GM21360 (cell line): ENCODE measurements around the gene RNF4.
A peak's percentile ranks its signal among the peaks of the same experiment; 100 is the strongest.
"Not testable (repeated sequence)": the region's sequence is repeated elsewhere in the genome, so short reads cannot be mapped to it uniquely, and the experiment has no call there.

ENCODE experiments used
- ATAC-seq: cut with Tn5 transposase; IDR thresholded peaks from one replicate; pipeline ENCODE4 v1.9.1; 2021; ENCODE audit warnings: mild to moderate bottlenecking, moderate library complexity; ENCODE audit not compliant: unreplicated experiment

RNF4 gene

GRCh38 chr4:2516635-2517034 is 47.7 kb downstream of the RNF4 start:
- ATAC-seq = no peak

GRCh38 chr4:2526559-2526958 is 57.7 kb downstream of the RNF4 start:
- no peak for ATAC-seq

DNA sequence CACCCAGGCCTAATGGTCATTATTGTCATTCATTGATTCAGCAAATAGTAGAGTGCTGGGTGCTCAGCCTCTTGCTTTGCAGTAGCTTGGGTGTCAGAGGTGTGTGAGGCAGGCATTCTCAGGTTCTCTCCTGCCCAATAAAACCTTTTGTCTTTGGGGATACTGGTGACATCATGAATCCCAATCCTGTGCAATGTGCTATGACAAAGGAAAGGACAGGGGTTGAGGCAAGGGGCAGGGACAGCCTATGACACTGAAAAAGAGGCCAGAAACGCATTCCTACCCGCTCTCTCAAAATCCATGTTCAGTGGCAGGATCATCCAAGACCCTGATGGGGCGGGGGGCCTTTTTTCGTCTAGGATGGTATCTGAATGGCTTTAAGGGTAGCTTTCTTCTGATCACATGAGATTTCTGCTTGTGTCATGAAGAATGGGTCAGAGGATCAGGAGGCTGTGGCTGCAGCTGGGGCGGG is 66.0 kb downstream of the RNF4 start:
- ATAC-seq = no peak

GRCh38 chr4:2535376-2536192 is 66.7 kb downstream of the RNF4 start:
- ATAC-seq = peak; percentile 5

- peak; percentile 83 for ATAC-seq
Observed at GRCh38 chr4:2536193-2537010, 67.5 kb downstream of the RNF4 start, which contains the start of gene FAM193A. TSS of gene FAM193A (plus strand) at chr4:2536647. CDS start at chr4:2536916, 269 bp downstream.

DNA sequence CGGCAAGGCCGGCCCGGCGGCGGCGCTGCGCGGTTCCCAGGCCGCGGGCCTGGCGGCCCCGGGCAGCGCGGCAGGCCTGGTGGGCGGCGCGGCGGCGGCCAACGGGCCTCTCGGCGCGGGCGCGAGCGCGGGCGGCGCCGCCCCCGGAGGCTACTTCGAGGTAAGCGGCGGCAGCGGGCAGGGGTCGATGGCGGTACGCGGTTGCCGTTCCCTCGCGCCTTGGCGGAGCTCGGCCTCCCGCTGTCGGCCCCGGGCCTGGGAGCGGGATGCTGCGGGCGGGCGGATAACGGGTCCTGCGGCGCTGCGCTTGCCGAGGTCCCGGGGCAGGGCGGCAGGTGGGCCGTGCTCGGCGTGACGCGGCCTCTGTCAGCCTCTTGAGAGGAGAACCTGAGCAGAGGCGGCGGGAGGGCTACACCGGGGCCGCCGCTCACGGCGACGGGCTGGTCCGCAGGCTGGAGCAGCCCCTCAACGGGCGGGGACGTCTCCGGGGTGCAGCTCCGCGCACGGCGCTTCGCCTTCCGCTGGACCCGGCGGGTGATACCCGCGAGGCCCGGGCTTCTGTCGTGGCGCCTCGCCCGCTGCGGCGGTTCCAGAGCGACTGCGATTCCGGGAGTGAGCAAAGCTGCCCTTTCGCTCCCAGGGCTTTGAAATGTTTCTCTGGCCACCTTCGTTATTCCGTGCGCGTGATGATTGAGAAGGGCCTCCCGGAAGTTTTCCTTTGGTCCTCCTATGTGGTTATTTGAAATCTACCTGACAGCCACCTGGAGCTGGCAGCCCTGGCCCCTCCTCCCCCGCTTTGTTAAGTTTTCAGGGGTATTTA is 68.3 kb downstream of the RNF4 start:
- ATAC-seq = no peak

DNA sequence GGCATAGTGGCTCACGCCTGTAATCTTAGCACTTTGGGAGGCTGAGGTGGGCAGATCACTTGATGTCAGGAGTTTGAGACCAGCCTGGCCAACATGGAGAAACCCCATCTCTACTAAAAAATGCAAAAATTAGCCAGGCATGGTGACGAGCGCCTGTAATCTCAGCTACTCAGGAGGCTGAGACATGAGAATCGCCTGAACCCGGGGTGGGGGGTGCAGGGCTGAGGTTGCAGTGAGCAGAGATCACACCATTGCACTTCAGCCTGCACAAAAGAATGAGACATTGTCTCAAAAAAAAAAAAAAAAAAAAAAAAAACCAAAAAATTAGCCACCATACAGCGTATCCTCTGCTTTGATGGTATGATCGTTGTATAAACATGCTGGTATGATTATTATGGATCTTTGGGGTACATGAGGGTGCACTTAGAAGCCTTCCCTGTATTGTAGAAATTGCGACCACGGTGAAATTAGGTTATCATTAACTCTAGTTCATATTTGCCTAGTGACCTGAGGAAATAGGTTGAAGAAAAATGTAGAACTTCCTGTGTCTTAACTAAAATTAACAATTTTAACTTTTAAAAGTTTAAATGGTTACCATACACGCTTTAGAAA is 74.8 kb downstream of the RNF4 start:
- ATAC-seq = not testable (repeated sequence)

DNA sequence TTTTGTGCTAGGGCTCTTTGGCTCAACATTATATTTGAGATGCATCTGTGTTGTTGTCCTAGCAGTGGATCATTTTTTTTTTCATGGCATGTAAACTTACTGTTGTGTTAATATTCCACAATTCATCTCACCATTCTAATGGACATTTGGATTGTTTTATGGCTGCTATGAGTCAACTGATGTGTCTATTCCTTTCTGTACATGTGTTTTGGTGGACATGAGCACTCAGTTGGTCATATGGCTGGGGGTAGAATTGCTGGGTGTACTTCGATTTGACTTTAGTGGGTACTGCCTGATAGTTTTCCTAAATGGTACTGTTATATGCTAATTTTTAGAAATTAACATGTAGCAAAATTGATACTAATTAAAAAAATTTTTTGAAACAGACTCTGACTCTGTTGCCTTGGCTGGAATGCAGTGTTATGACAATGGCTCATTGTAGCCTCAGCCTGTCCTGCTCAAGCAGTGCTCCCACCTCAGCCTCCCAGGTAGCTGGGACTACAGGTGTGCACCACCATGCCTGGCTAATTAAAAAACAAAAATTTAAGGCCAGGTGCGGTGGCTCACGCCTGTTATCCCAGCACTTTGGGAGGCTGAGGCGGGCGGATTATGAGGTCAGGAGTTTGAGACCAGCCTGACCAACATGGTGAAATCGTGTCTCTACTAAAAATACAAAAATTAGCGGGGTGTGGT is 76.6 kb downstream of the RNF4 start:
- ATAC-seq = no peak

- no peak for ATAC-seq
Observed at GRCh38 chr4:2546286-2546823, 77.4 kb downstream of the RNF4 start.

DNA sequence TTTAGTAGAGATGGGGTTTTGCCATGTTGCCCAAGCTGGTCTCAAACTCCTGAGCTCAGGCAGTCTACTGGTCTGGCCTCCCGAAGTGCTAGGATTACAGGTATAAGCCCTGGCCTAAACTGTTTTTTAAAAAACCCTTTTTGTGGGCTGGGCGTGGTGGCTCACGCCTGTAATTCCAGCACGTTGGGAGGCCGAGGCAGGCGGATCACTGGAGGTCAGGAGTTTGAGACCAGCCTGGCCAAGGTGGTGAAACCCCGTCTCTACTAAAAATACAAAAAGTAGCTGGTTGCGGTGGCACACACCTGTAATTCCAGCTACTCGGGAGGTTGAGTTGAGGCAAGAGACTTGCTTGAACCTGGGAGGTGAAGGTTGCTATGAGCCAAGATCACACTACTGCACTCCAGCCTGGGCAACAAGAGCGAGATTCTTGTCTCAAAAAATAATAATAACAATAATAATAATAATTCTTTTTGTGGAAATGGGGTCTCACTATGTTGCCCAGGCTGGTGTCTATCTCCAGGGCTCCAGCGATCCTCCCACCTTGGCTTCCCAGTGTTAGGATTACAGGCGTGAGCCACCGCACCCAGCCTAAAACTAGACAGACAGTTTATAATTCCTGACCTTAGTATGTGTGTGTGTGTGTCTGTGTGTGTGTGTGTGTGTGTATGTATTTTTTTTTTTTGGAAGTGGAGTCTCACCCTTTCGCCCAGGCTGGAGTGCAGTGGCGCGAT is 78.2 kb downstream of the RNF4 start:
- not testable (repeated sequence) for ATAC-seq

- ATAC-seq = no peak
Observed at GRCh38 chr4:2551118-2551517, 82.2 kb downstream of the RNF4 start.

DNA sequence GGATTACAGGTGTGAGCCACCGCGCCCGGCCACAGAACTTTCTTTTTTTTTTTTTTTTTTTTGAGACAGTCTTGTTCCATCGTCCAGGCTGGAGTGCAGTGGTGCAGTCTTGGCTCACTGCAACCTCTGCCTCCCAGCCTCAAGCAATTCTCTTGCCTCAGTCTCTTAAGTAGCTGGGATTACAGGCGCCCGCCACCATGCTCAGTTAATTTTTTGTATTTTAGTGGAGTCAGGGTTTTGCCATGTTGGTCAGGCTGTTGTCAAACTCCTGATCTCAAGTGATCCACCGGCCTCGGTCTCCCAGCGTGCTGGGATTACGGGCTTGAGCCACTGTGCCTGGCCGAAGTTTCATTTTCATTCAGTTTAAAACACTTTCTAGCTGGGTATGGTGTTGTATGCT is 83.9 kb downstream of the RNF4 start:
- ATAC-seq = no peak

DNA sequence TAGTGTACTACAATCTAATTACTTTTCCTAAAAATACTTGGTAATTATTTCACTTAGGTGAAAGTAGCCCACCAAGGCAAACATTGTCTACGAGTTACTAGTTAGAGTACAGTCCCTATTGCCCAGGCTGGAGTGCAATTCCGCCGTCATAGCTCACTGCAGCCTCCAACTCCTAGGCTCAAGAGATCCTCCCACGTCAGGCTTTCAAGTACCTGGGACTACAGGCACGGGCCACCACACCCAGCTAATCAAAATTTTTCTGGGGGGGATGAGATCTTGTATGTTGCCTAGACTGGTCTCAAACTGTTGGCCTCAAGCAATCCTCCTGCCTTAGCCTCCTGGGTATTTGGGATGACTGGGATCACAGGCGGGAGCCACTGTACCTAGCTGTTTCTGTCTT is 89.4 kb downstream of the RNF4 start:
- ATAC-seq = no peak

- no peak for ATAC-seq
Observed at GRCh38 chr4:2560167-2560566, 91.3 kb downstream of the RNF4 start.
